ENCODE data around the gene PACS2. TPM values are rescaled to one million over a fixed set of nuclear protein-coding genes. Genes with fewer than 3 reads are reported as not detected.
"Not testable (repeated sequence)": the region's sequence is repeated elsewhere in the genome, so short reads cannot be mapped to it uniquely, and the experiment has no call there.

The PACS2 gene
- total and polyA plus RNA-seq, 2 of the 8 experiments (the other 6 are each of a cell fraction or from before 2014, with no cell fraction given) = 38.0 to 62.8 TPM

DNA sequence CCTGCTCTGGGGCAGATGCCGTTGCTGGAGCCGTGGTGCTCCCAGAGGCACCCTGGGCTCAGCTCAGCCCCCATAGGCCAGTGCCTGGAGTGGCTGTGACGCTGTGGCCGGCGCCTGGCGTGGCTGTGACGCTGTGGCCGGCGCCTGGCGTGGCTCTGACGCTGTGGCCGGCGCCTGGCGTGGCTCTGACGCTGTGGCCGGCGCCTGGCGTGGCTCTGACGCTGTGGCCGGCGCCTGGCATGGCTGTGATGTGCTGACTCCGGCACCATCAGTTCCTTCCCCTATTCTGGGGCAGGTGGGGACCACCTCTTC, 20.6 kb downstream of the PACS2 start:
- H3K9me3 ChIP-seq (ENCODE audit: insufficient read depth in 2 of 2, low read depth in 1 of 2, low read length in 1 of 2); H3K56ac ChIP-seq (replicated peaks; ENCODE audit: insufficient read length, low read depth, low read length); FAIRE-seq; H3K14ac ChIP-seq (ENCODE audit: insufficient read length); H2BK12ac ChIP-seq (ENCODE audit: low read depth, low read length); H2BK20ac ChIP-seq (ENCODE audit: low read length); H3K4me1 ChIP-seq (replicated peaks in 1 of 4; ENCODE audit: control insufficient read depth in 3 of 4, insufficient read depth in 4 of 4, low read length in 3 of 4); H4K91ac ChIP-seq (replicated peaks; ENCODE audit: insufficient read length, low read length); H3K4me3 ChIP-seq (ENCODE audit: extremely low read depth in 1 of 4, insufficient read depth in 2 of 4, low read depth in 3 of 4, low read length in 4 of 4); H2AFZ ChIP-seq (ENCODE audit: low read length); H3K18ac ChIP-seq (ENCODE audit: extremely low read depth, low read length); H3K23me2 ChIP-seq (ENCODE audit: low read depth, low read length); H4K8ac ChIP-seq (ENCODE audit: extremely low read depth, insufficient read depth, low read length); H2BK15ac ChIP-seq (ENCODE audit: low read length); H3K23ac ChIP-seq (ENCODE audit: insufficient read length); H3K27me3 ChIP-seq (replicated peaks in 1 of 4; ENCODE audit: control insufficient read depth in 3 of 4, extremely low read depth in 1 of 4, insufficient read depth in 3 of 4, low read length in 3 of 4); H4K5ac ChIP-seq (ENCODE audit: insufficient read length, low read depth, low read length); POLR2A ChIA-PET (ENCODE audit: partially characterized antibody); H3K36me3 ChIP-seq (ENCODE audit: control insufficient read depth in 2 of 4, insufficient read depth in 4 of 4, low read length in 3 of 4); H2BK5ac ChIP-seq (ENCODE audit: low read depth, low read length); H3K9ac ChIP-seq (replicated peaks in 1 of 4; ENCODE audit: extremely low read depth in 1 of 4, low read depth in 3 of 4, low read length in 3 of 4); H2BK120ac ChIP-seq (replicated peaks; ENCODE audit: low read depth, low read length); H3K27ac ChIP-seq (ENCODE audit: low read depth, low read length); H3K4me2 ChIP-seq (ENCODE audit: insufficient read depth in 1 of 2, low read depth in 2 of 2, low read length in 2 of 2); DNase-seq (ENCODE audit: low read depth in 1 of 2, low spot score in 2 of 2); H3K4ac ChIP-seq (replicated peaks; ENCODE audit: insufficient read length, low read depth, low read length); H2AK5ac ChIP-seq (ENCODE audit: low read depth, low read length): not testable (repeated sequence)
- peak; percentile 35; the same call in 1 of the 2 replicates for TF ChIP-seq EGR1 (IDR thresholded peaks at IDR 0.05; ENCODE audit: borderline replicate concordance, low read depth, low read length)
- Histone ChIP-seq H4K20me1 (replicated peaks in 1 of 2; ENCODE audit: control insufficient read depth in 1 of 2, insufficient read depth in 2 of 2, low read length in 2 of 2) (peaks cover 17 to 44% of the 10 kb centered on the region in 2 experiments), H3K79me2 (ENCODE audit: control insufficient read depth in 1 of 2, insufficient read depth in 2 of 2, low read length in 2 of 2) (peaks cover 0 to 53% of the 10 kb centered on the region in 2 experiments; a peak in 2 of 4 replicates), H3K79me1 (ENCODE audit: low read depth, low read length) (peaks cover 37% of the 10 kb centered on the region)
- WGBS, 2 experiments (ENCODE audit: extremely low coverage in 1 of 2, insufficient coverage in 1 of 2, insufficient read length in 1 of 2, insufficient replicate concordance in 2 of 2, low coverage in 1 of 2, low lambda C conversion rate in 2 of 2, missing lambda C conversion rate in 1 of 2) = 97% methylated on average over 9 of the region's 22 CpGs; no CpG with 5 or more reads in 1 of the 2 experiments
- CTCF ChIA-PET (ENCODE audit: partially characterized antibody) = interaction anchor here (1.1 to 2.2 kb wide), 12 partner anchors 11 to 132 kb away, joined by 3 to 15 read pairs (median 4); partner anchors contain the start of gene BRF1

All from H1 (cell line).